CD4-positive, CD25-positive, alpha-beta regulatory T cell (primary cell): Measurements from ENCODE around the gene RASSF4. TPM values are rescaled to one million over a fixed set of nuclear protein-coding genes. Genes with fewer than 3 reads are reported as not detected.
A peak's percentile ranks its signal among the peaks of the same experiment; 100 is the strongest.

Source experiments
- ATAC-seq, 2 donors: fragments of 150-1000 bp; cut with Tn5 transposase; one replicate each; pipeline ENCODE4 v1.10.0; 2021; ENCODE audit warnings: low read depth in 2 of 2, moderate number of reproducible peaks in 2 of 2, moderate library complexity in 1 of 2
- DNase-seq, 3 donors: peaks; one replicate each; pipeline versions ENCODE4 v3.0.0 to v3.0.0-alpha.2; 2012 to 2022; ENCODE audit warnings: mixed read lengths in 1 of 3
- H3K27ac ChIP-seq: one replicate; pipeline ENCODE4 v1.7.0; 2013; ENCODE audit warnings: mild to moderate bottlenecking, low read length; ENCODE audit not compliant: insufficient read depth, poor library complexity, severe bottlenecking
- H3K27me3 ChIP-seq: one replicate; pipeline ENCODE4 v1.7.0; 2013; ENCODE audit warnings: low read length; ENCODE audit not compliant: control insufficient read depth, insufficient read depth
- H3K36me3 ChIP-seq: one replicate; pipeline ENCODE4 v1.7.0; 2013; ENCODE audit warnings: mild to moderate bottlenecking, low read length, moderate library complexity; ENCODE audit not compliant: control insufficient read depth, insufficient read depth
- H3K4me1 ChIP-seq: 2 replicates; pipeline ENCODE4 v1.7.0; 2013; ENCODE audit warnings: mild to moderate bottlenecking, low read length; ENCODE audit not compliant: insufficient read depth, control insufficient read depth, poor library complexity, severe bottlenecking
- H3K4me3 ChIP-seq: one replicate; pipeline ENCODE4 v1.7.0; 2013; ENCODE audit warnings: low read depth, mild to moderate bottlenecking, low read length, moderate library complexity
- H3K9me3 ChIP-seq, 2 experiments: 1 replicate in 1 of 2; 2 replicates in 1 of 2; pipeline ENCODE4 v1.7.0; 2013; ENCODE audit warnings: low read length in 2 of 2, mild to moderate bottlenecking in 1 of 2, moderate library complexity in 1 of 2; ENCODE audit not compliant: control insufficient read depth in 2 of 2
- H3K27ac Mint-ChIP-seq, 3 donors: one replicate each; pipeline ENCODE4 v1.8.0; 2020 to 2022; ENCODE audit warnings: mild to moderate bottlenecking in 3 of 3, mixed read lengths in 3 of 3, moderate library complexity in 2 of 3
- H3K27me3 Mint-ChIP-seq: one replicate; pipeline ENCODE4 v1.8.0; 2022; ENCODE audit warnings: mild to moderate bottlenecking, mixed read lengths
- H3K36me3 Mint-ChIP-seq: one replicate; pipeline ENCODE4 v1.8.0; 2020; ENCODE audit warnings: mixed read lengths
- H3K4me1 Mint-ChIP-seq, 4 donors: one replicate each; pipeline ENCODE4 v1.8.0; 2020 to 2022; ENCODE audit warnings: mixed read lengths in 4 of 4, mild to moderate bottlenecking in 1 of 4
- H3K4me3 Mint-ChIP-seq, 4 donors: one replicate each; pipeline ENCODE4 v1.8.0; 2020 to 2022; ENCODE audit warnings: mild to moderate bottlenecking in 4 of 4, mixed read lengths in 4 of 4, moderate library complexity in 3 of 4
- H3K9me3 Mint-ChIP-seq, 7 donors: one replicate each; pipeline ENCODE4 v1.8.0; 2020 to 2022; ENCODE audit warnings: mixed read lengths in 7 of 7, mild to moderate bottlenecking in 3 of 7, moderate library complexity in 2 of 7
- polyA plus RNA-seq, 4 donors: library from polyadenylated mRNA; unstranded; fragments of 300-500 nt; fragmentation: Illumina TruSeq; gene quantifications; one replicate each; pipeline ENCODE4 v1.2.3, GENCODE V29; 2021
- total RNA-seq: library from RNA; stranded (reverse); gene quantifications from one replicate; pipeline ENCODE4 v1.2.3, GENCODE V29; 2022

The RASSF4 gene
- total and polyA plus RNA-seq, 5 donors from 2014 or later, result 0.37 to 1.3 (median 0.53) TPM; not detected in 1

DNA sequence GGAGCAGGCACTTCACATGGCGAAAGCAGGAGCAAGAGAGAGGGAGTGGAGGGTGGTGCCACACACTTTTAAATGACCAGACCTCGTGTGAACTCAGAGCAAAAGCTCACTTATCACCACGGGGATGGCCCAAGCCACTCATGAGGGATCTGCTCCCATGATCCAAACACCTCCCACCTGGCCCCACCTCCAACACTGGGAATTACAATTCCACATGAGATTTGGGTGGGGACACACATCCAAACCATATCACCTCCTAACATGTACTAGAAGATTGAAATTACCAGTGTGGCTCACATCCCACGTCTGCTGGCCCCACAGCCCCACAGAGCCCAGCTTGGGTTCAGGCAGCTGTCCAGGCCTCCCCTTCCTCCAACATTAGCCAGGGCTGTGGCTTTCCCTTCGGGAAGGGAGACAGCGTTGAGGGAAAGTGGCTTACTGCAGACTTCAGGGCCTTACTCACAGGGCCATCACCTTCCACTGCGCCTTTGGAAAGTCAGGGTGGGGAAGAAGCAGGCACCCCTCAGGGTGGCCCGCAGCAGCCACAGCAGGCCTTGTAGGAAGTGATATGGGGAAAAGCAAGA, 11.3 kb downstream of the RASSF4 start:
- Histone ChIP-seq H3K4me3 (no peak overlapping the region), H3K9me3 (no peaks in the 10 kb centered on the region), H3K4me1 (peaks cover 10% of the 10 kb centered on the region), H3K36me3 (no peaks in the 10 kb centered on the region), H3K27ac (no peak overlapping the region), H3K27me3 (no peaks in the 10 kb centered on the region)
- no peaks in the 10 kb centered on the region for H3K36me3 Mint-ChIP-seq
- H3K4me3 Mint-ChIP-seq, result no peak overlapping the region
- ATAC-seq (no peak), DNase-seq (no peak)
- no peaks in the 10 kb centered on the region for H3K9me3 Mint-ChIP-seq
- no peaks in the 10 kb centered on the region for H3K27me3 Mint-ChIP-seq
- H3K27ac Mint-ChIP-seq, result peak overlapping the region in 1 of 3 donors; percentile 93
- peaks cover 5 to 29% (median 9%) of the 10 kb centered on the region in 4 donors for H3K4me1 Mint-ChIP-seq

DNA sequence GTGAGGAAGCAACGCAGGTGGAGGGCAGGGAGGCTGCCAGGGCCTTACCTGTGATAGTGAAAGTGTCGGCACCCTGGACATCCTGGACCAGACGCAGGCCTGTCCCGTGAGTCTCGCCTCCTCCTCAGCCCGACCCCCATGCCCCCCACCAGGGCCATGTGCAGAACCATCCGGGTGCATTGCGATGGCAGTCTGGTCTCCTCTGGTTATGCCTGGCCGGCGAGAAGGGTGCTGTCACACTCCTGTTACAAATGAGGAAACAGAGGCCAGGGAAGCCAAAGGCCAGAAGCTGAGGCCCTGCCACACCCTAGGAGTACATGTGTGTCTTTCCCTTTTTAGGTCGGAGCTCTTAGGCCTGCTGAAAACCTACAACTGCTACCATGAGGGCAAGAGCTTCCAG, 11.8 kb downstream of the RASSF4 start:
- Mint-ChIP-seq H3K27ac (no peak overlapping the region), H3K4me1 (peaks cover 5 to 29% (median 9%) of the 10 kb centered on the region in 4 donors), H3K36me3 (no peaks in the 10 kb centered on the region), H3K4me3 (no peak overlapping the region), H3K27me3 (no peaks in the 10 kb centered on the region), H3K9me3 (no peaks in the 10 kb centered on the region)
- peaks cover 10% of the 10 kb centered on the region for H3K4me1 ChIP-seq
- no peaks in the 10 kb centered on the region for H3K36me3 ChIP-seq
- no peaks in the 10 kb centered on the region for H3K9me3 ChIP-seq
- DNase-seq (no peak), ATAC-seq (no peak)
- H3K4me3 ChIP-seq, result no peak overlapping the region
- no peak overlapping the region for H3K27ac ChIP-seq
- H3K27me3 ChIP-seq, result no peaks in the 10 kb centered on the region

DNA sequence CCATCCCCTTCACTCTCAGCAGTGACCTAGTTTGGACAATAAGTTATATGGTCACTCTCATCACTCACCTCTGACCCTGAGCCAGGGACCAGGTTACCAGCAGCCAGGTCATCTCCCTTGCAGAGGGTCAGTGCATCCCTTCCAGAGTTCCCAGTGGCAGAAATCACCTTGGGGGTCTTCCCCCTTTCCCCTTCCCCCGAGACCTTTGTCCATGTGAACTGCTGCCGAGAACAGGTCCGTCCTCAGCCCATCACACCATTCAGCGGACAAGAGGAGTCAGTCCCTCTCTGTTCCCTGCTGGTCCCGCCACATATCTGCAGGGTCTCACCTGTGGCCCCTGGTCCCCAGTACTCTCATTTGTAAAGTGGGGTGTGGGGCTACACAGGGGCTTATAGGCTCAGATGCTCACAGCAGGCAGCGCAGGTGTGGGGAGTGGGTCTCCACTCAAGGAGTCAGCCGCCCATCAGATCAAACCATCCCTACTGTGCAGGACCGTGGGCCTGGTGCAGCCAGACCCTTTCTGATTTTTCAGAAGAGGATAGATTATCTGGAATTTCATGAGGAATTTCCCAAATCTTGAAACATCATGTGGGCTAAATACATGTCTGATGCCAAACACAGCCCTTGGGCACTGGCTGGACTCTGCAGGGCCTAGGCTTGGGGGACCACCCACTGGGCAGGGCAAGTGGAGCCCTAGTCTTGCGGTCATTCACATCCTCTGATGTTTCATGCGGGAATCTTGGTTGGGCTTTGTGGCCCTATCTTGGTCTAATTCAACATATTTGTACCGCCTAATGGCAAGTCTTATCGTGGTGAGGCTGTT, 12.5 kb downstream of the RASSF4 start:
- ATAC-seq (no peak), DNase-seq (no peak)
- Mint-ChIP-seq H3K4me3 (no peak overlapping the region), H3K27me3 (peaks cover 3% of the 10 kb centered on the region), H3K9me3 (no peaks in the 10 kb centered on the region), H3K4me1 (peaks cover 5 to 29% (median 9%) of the 10 kb centered on the region in 4 donors), H3K27ac (peak overlapping the region in 1 of 3 donors; percentile 38), H3K36me3 (no peaks in the 10 kb centered on the region)
- Histone ChIP-seq H3K4me3 (no peak overlapping the region), H3K27ac (no peak overlapping the region), H3K9me3 (no peaks in the 10 kb centered on the region), H3K36me3 (no peaks in the 10 kb centered on the region), H3K27me3 (no peaks in the 10 kb centered on the region), H3K4me1 (peaks cover 10% of the 10 kb centered on the region)

DNA sequence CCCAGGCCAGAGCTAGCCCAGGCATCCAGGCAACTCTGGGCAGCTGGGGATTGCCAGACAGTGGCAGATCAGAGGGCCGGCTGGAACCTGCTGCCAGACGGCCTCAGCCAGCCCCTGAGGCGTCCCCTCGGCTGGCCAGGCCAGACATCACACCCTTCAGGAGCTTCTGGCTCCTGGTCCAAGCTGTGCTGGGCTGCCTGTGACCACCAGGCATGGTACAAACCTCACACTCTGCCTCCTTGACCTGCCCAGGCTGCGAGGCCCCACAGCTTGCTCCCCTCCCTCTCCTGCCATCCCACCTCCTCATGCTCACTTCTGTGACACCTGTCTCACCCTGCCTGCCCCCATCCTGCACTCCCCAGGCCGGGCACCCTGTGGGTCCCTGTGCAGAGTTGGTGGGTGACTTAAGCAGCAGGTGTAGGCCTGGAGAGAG, 13.3 kb downstream of the RASSF4 start:
- no peaks in the 10 kb centered on the region for H3K36me3 ChIP-seq
- H3K4me3 ChIP-seq, result no peak overlapping the region
- H3K9me3 ChIP-seq, result no peaks in the 10 kb centered on the region
- Mint-ChIP-seq H3K9me3 (no peaks in the 10 kb centered on the region), H3K27ac (no peak overlapping the region), H3K27me3 (peaks cover 5% of the 10 kb centered on the region), H3K4me3 (no peak overlapping the region), H3K4me1 (peaks cover 5 to 26% (median 9%) of the 10 kb centered on the region in 4 donors), H3K36me3 (no peaks in the 10 kb centered on the region)
- H3K27ac ChIP-seq, result no peak overlapping the region
- no peaks in the 10 kb centered on the region for H3K27me3 ChIP-seq
- ATAC-seq, result no peak
- no peak for DNase-seq
- H3K4me1 ChIP-seq, result peaks cover 10% of the 10 kb centered on the region

DNA sequence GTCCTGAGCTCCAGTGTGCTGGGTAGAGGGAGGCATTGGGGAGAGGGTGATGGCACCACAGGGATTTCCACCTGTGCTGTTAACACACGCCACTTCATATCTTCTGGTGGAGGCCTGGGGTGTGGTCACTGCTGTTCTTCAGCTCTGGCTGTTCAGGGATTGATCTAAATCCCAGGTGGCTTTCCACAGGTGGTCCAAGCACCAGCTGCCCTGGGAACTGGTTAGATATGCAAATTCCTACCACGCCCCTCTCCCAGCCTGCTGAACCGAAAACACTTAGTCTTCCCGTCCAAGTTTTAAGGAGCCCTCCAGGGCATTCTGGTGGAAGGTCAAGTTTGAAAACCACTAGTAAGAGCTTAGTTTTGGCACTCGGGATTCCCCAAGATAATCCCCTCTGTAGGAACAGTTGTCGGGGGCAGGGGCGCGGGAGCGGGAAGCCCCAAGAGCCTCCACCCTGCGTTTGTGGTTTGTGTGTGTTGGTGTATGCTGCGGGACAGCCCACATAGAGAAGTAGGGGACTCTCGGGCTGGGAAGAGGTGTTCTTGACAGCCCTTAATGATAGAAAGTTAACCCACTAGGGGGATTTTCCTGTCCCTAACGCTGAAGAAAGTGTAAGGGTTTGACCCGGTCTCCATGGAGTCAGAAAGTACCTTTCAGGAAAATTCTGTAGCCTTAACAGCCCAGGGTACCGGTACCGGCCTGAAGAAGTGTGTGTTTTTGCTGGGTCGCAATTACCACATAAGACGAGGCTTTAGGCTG, 13.9 kb downstream of the RASSF4 start:
- no peak for DNase-seq
- H3K27me3 ChIP-seq, result no peaks in the 10 kb centered on the region
- ATAC-seq, result no peak
- Mint-ChIP-seq H3K27ac (no peak overlapping the region), H3K27me3 (peaks cover 5% of the 10 kb centered on the region), H3K4me1 (peaks cover 5 to 23% (median 6%) of the 10 kb centered on the region in 4 donors), H3K4me3 (no peak overlapping the region), H3K36me3 (no peaks in the 10 kb centered on the region), H3K9me3 (no peaks in the 10 kb centered on the region)
- peaks cover 10% of the 10 kb centered on the region for H3K4me1 ChIP-seq
- no peak overlapping the region for H3K4me3 ChIP-seq
- H3K36me3 ChIP-seq, result no peaks in the 10 kb centered on the region
- no peak overlapping the region for H3K27ac ChIP-seq
- no peaks in the 10 kb centered on the region for H3K9me3 ChIP-seq

- DNase-seq, result no peak
- no peak overlapping the region for H3K4me3 ChIP-seq
- H3K4me1 Mint-ChIP-seq, result peaks cover 0 to 17% (median under 1%) of the 10 kb centered on the region in 4 donors
- no peak for ATAC-seq
- no peaks in the 10 kb centered on the region for H3K36me3 ChIP-seq
- peak overlapping the region in 3 of 4 donors; percentile 70 to 88 (median 78) for H3K4me3 Mint-ChIP-seq
- H3K27ac Mint-ChIP-seq, result no peak overlapping the region
- peaks cover 10% of the 10 kb centered on the region for H3K4me1 ChIP-seq
- no peaks in the 10 kb centered on the region for H3K9me3 Mint-ChIP-seq
- H3K27ac ChIP-seq, result no peak overlapping the region
- no peaks in the 10 kb centered on the region for H3K27me3 ChIP-seq
- no peaks in the 10 kb centered on the region for H3K36me3 Mint-ChIP-seq
- peaks cover 5% of the 10 kb centered on the region for H3K27me3 Mint-ChIP-seq
- H3K9me3 ChIP-seq, result no peaks in the 10 kb centered on the region
These were observed 14.6 kb downstream of the RASSF4 start for GRCh38 chr10:44974082-44974627.

GRCh38 chr10:44974628-44975430, 15.2 kb downstream of the RASSF4 start:
- peak overlapping the region in 1 of 3 donors; percentile 84 for H3K27ac Mint-ChIP-seq
- peaks cover 10% of the 10 kb centered on the region for H3K4me1 ChIP-seq

More at GRCh38 chr10:44974628-44975430, 15.2 kb downstream of the RASSF4 start:
- Histone ChIP-seq H3K4me3 (peak overlapping the region; percentile 77), H3K27me3 (no peaks in the 10 kb centered on the region), H3K9me3 (no peaks in the 10 kb centered on the region), H3K36me3 (no peaks in the 10 kb centered on the region), H3K27ac (no peak overlapping the region)
- peak overlapping the region; percentile 69 to 88 (median 74) for H3K4me3 Mint-ChIP-seq
- H3K27me3 Mint-ChIP-seq, result peaks cover 5% of the 10 kb centered on the region
- H3K9me3 Mint-ChIP-seq, result no peaks in the 10 kb centered on the region
- peaks cover 0 to 17% (median 0%) of the 10 kb centered on the region in 4 donors for H3K4me1 Mint-ChIP-seq
- DNase-seq (peak; percentile 37 to 64 (median 56)), ATAC-seq (peak; percentile 84 to 85)
- H3K36me3 Mint-ChIP-seq, result no peaks in the 10 kb centered on the region
